RWPE2 (cell line): ENCODE results near the gene STK32C.
"Not testable (repeated sequence)": the region's sequence is repeated elsewhere in the genome, so short reads cannot be mapped to it uniquely, and the experiment has no call there.

Experiments used
- ATAC-seq: fragments of 200-7000 bp; cut with Tn5 transposase; 3 replicates; pipeline ENCODE4 v1.9.1; 2021; ENCODE audit warnings: low read depth
- DNase-seq: peaks from one replicate; pipeline ENCODE4 v3.0.0-alpha.2; 2020; ENCODE audit warnings: low spot score
- H3K27ac ChIP-seq: fragments of 450-650 bp; 2 replicates; pipeline ENCODE4 v1.5.1; 2017; ENCODE audit warnings: mild to moderate bottlenecking; ENCODE audit not compliant: poor library complexity, severe bottlenecking
- H3K27me3 ChIP-seq: fragments of 250-450 bp; sonication (Bioruptor Pico); 2 replicates; pipeline ENCODE4 v1.5.1; 2021; ENCODE audit warnings: mild to moderate bottlenecking, moderate library complexity; ENCODE audit not compliant: insufficient read depth, poor library complexity, severe bottlenecking
- H3K36me3 ChIP-seq: fragments of 250-450 bp; sonication (Bioruptor Pico); 2 replicates; pipeline ENCODE4 v1.5.1; 2020; ENCODE audit warnings: low read depth, mild to moderate bottlenecking, moderate library complexity
- H3K4me1 ChIP-seq: fragments of 250-450 bp; sonication (Bioruptor Pico); 2 replicates; pipeline ENCODE4 v1.5.1; 2021; ENCODE audit warnings: mild to moderate bottlenecking, moderate library complexity; ENCODE audit not compliant: insufficient read depth, poor library complexity, severe bottlenecking
- H3K4me3 ChIP-seq: fragments of 250-450 bp; sonication (Bioruptor Pico); 2 replicates; pipeline ENCODE4 v1.5.1; 2021; ENCODE audit warnings: mild to moderate bottlenecking, moderate library complexity; ENCODE audit not compliant: severe bottlenecking
- H3K9me3 ChIP-seq: fragments of 250-450 bp; sonication (Bioruptor Pico); 2 replicates; pipeline ENCODE4 v1.5.1; 2021; ENCODE audit warnings: mild to moderate bottlenecking, moderate library complexity; ENCODE audit not compliant: severe bottlenecking
- TF ChIP-seq, protein P1 (sequence below): fragments of 450-650 bp; IDR thresholded peaks from one replicate; pipeline ENCODE4 v1.5.1; 2017; ENCODE audit warnings: mild to moderate bottlenecking, moderate library complexity; ENCODE audit not compliant: poor library complexity, severe bottlenecking

Gene STK32C

DNA sequence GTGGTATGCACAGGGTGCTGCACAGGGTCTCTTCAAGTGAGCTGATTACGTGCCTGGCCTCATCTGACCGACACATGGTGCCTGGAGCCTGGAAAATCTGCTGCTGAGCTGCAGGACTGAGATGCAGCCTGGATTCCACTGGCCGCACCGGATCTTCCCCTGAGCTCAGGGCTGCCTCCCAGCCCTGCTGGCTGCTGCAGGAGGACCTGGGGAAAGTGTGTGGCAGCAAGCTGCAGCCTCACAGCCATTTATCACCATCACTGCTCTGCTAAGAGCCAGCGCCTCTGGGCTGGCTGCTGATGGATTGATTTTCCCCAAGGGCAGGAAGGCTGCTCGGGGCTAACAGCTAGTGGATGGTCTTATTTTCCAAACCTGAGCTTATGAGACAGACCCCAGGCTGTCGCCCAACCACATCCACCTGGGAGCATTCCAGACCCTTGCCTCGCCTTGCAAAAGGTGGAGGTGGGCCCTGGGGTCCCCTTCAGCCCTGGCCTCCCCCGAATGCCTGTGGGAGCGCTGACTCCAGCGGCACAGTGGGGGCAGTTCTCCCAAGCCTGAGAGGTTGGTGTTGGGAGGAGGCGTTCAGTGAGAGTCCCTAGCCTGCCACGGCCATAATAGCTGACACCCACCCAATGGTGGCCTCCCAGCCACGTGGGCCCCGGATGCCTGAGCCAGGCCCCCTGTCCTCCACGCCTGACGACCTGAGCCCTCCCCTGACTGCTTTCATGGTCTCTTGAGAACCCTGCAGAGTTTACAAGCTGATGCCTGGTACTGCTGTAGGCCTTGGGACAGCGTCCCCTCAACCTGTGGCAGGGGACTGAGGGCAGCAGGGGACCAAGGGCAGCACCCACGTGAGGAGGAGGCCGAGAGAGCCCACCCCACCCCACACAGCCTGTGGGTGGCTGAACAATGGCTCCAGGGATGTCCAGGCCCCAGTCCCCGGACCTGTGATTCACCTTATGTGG is 38.2 kb downstream of the STK32C start:
- no peaks in the 10 kb centered on the region for H3K9me3 ChIP-seq
- H3K36me3 ChIP-seq = no peaks in the 10 kb centered on the region
- TF ChIP-seq, protein P1, sequence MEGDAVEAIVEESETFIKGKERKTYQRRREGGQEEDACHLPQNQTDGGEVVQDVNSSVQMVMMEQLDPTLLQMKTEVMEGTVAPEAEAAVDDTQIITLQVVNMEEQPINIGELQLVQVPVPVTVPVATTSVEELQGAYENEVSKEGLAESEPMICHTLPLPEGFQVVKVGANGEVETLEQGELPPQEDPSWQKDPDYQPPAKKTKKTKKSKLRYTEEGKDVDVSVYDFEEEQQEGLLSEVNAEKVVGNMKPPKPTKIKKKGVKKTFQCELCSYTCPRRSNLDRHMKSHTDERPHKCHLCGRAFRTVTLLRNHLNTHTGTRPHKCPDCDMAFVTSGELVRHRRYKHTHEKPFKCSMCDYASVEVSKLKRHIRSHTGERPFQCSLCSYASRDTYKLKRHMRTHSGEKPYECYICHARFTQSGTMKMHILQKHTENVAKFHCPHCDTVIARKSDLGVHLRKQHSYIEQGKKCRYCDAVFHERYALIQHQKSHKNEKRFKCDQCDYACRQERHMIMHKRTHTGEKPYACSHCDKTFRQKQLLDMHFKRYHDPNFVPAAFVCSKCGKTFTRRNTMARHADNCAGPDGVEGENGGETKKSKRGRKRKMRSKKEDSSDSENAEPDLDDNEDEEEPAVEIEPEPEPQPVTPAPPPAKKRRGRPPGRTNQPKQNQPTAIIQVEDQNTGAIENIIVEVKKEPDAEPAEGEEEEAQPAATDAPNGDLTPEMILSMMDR = no peak
- DNase-seq (no peak), ATAC-seq (no peak)
- no peak overlapping the region for H3K4me3 ChIP-seq
- no peak overlapping the region for H3K27ac ChIP-seq
- no peaks in the 10 kb centered on the region for H3K4me1 ChIP-seq
- H3K27me3 ChIP-seq = peaks cover 9% of the 10 kb centered on the region

DNA sequence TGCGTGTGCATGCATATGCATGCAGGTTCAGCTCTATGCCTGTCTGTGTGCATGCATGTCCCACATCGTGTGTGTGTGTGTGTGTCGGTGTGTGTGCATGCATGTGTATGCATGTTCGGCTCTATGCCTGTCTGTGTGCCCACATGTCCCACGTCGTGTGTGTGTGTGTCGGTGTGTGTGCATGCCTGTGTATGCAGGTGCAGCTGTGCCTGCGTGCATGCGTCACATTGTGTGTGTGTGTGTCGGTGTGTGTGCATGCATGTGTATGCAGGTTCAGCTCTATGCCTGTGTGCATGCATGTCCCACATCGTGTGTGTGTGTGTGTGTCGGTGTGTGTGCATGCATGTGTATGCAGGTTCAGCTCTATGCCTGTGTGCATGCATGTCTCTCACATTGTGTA is 39.8 kb downstream of the STK32C start:
- DNase-seq, H3K36me3 ChIP-seq: not testable (repeated sequence)

DNA sequence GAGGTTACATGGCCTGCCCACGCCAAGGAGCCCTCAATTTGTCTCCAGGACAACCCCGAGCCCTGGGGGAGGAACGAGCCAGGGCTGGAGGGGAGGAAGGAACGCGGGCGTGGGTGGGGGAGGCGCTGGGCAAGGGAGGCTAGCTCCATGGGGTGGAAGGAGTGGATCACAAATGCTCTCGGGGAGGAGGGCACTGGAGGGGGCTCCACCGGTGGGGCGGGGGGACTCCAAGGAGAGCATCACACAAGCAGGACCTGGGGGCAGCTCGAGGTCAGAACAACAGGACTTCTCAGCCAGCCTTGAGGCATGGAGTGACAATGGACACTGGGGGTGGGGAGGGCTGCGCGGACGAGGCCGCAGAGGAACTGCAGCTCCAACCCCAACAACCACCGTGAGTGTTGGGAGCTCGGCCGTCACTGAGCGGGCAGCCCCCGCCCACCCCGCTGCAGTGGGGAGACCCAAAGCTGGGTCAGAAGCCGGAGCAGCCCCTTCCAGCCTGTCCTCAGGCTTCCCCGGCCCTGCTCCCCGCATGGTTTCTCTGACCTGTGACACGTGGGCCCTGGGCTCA is 41.1 kb downstream of the STK32C start:
- DNase-seq = no peak
- Histone ChIP-seq H3K9me3 (no peaks in the 10 kb centered on the region), H3K27me3 (peaks cover 9% of the 10 kb centered on the region), H3K4me3 (no peak overlapping the region), H3K27ac (no peak overlapping the region), H3K36me3 (no peaks in the 10 kb centered on the region), H3K4me1 (no peaks in the 10 kb centered on the region)
- TF ChIP-seq, protein P1 = no peak
- ATAC-seq = no peak

More for the DNA sequence above, 39.8 kb downstream of the STK32C start:
- ATAC-seq, H3K27me3 ChIP-seq, H3K9me3 ChIP-seq, H3K4me1 ChIP-seq, H3K27ac ChIP-seq, H3K4me3 ChIP-seq: not testable (repeated sequence)

DNA sequence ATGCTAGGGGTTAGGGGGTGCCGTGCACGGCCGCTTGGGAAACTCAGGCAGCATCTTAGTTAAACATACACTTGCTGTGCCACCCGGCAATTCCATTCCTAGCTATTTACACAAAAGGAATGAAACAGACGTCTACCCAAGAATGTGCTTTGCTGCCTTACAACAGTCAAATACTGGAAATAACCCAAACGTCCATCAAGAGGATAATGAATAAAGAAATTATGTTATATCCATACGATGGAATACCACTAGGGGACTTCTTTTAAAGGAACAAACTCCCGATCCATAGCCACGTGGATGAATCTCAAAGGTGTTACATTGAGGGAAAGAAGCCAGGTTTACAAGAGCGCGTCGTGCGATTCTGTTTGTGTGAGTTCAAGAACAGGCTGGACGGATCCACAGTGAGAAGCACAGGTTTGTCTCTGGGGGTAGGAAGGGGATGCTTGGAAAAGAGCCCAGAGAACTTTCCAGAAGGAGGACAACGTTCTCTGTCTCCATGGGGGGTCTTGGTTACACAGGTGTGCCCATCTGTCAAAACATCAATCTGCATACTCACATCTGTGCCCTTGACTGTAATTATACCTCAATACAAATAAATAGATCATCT is 41.8 kb downstream of the STK32C start:
- Histone ChIP-seq H3K9me3 (no peaks in the 10 kb centered on the region), H3K4me3 (no peak overlapping the region), H3K27ac (no peak overlapping the region), H3K27me3 (peaks cover 9% of the 10 kb centered on the region), H3K4me1 (no peaks in the 10 kb centered on the region), H3K36me3 (no peaks in the 10 kb centered on the region)
- ATAC-seq = no peak
- TF ChIP-seq, protein P1 = no peak
- DNase-seq = no peak
